GM23338 (cell line): ENCODE results near the gene RPS14.

Experiments used
- CTCF ChIP-seq, 2 experiments: fragments of 200-600 bp in 1 of 2; sonication (generic) in 1 of 2; conservative IDR thresholded peaks; 2 replicates each; pipeline versions ENCODE4 v1.5.1 to v1.6.1; 2016 to 2017; ENCODE audit warnings: antibody characterized with exemption in 2 of 2, low read depth in 2 of 2, mild to moderate bottlenecking in 2 of 2, moderate library complexity in 1 of 2
- EZH2 ChIP-seq: fragments of 200-600 bp; sonication (generic); IDR thresholded peaks from one replicate; pipeline ENCODE4 v1.8.0; 2017; ENCODE audit warnings: antibody characterized with exemption, mild to moderate bottlenecking, low read depth; ENCODE audit not compliant: unreplicated experiment
- POLR2AphosphoS5 ChIP-seq: IDR thresholded peaks from 2 replicates; pipeline ENCODE4 v1.6.1; 2016; ENCODE audit warnings: antibody characterized with exemption, low read depth

- TF ChIP-seq CTCF (conservative IDR thresholded peaks at IDR 0.05; ENCODE audit: low read depth in 2 of 2), result no peak
- no peak for TF ChIP-seq EZH2
- TF ChIP-seq POLR2AphosphoS5, result no peak
Observed at GRCh38 chr5:150497274-150497988, 47.9 kb upstream of the RPS14 start.
